GM21526 (cell line): ENCODE measurements around the gene RBBP8NL.

Experiments
- ATAC-seq: cut with Tn5 transposase; IDR thresholded peaks from one replicate; pipeline ENCODE4 v1.9.1; 2021; ENCODE audit warnings: moderate library complexity; ENCODE audit not compliant: unreplicated experiment, low FRiP score

Gene RBBP8NL

DNA sequence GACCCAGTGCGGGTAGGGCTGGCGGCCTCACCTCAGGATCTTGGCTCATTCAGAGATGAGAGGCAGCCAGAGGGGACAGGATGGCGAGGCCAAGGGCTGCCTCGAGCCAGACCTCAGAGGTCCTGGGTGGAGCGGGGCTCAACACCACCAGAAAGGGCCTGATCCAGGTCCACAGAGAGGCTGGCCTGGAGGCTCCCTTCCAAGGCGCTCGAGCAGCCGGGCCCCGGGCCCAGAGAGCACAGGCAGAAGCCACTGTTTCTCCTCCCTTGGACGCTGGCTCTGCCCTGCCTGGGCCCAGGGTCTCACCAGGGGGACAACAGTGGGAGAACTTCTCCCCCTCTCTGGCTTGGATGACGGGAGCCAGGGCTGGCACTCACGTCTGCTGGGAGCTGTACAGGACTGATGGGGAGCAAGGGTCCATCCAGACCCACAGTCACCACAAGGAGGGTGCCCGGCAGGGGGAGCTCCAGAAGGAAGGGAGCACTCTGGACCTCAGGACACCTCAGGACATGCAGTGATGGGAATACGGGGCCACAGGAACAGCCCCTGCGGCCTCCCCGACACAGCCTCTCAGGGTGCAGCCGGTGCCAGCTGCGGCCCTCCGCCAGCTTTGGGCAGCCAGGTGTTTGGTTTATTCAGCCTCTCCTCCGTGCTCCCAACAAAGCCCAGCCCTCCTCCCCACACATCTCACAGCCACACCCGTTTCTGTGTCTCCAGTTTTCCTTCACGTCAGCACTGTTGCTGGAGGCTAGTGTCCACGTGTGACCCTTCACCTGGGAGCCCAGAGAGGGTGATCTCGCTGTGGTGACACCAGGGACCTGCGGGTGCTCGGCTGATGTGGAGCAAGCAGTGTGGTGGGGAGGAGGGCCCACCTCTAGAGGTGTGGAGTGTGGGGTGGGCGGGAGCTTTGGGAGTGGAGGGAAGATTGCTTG, 31.8 kb downstream of the RBBP8NL start:
- no peak for ATAC-seq

DNA sequence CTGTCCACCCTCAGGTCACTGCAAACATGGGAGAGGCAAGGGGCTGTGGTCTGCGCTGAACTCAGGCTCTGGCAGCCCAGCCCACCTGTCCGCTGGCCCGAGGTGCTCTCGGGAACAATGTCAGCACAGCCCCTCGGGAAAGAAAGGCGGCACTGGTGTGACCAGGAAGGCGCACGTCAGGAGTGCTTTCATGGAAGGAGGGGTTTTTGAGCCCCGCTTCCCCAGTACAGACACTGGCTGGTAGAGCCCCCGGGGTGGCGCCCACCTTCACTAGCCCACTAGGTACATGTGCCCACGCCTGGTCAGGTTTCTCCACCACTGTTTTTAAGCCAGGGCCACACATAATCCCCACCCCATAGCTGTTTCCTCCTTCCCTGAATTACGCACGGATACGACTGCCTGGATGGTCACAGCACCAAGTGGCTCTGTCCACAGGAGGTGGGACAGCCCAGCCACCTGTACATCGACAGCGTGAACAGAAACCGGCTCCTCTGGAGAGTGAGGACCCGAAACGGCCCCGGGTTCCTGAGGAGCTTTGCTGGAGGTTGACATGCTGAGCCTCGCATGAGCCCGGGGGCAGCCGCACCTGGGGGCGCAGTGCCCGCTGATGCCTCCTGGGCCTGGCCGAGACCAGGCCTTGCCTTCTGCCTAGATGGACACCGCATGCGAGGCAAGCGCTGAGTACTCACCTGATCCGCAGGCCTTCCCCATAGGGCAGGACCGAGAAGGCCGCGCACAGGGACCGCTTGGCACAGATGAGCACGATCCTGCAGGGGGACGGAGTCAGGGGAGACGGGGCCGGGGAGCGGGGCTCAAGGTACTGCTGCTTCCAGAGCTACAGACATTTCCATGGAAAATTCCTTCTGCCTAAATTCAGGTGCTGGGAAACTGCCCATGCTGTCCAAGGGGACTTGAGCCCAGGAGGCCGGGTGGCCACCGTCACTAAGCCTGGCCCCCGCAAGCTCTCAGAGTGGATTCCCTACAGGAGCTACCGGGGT, 32.8 kb downstream of the RBBP8NL start:
- no peak for ATAC-seq

DNA sequence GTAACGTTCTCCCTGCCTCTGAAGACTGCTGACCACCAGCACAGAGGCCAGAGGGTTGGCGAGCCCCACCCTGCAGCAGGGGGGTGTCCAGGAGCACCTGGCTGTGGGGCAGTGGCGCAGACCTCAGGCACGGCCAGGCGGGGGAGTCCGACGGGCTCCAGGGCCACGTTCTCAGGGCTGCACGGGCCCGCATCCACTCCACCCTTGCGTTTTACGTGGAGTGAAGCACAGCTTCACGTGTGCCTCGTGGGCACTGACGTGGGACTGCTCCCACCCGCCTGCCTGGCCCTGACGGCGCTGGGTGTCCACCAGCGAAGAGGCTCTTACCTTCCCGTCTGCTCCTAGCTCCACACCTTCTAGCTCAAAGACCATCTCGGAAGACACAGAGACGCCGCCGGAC, 33.5 kb downstream of the RBBP8NL start:
- no peak for ATAC-seq

GRCh38 chr20:62393335-62393665, 34.0 kb downstream of the RBBP8NL start:
- ATAC-seq, result no peak

- no peak for ATAC-seq
Measured at GRCh38 chr20:62392621-62393334, 34.6 kb downstream of the RBBP8NL start.

GRCh38 chr20:62392077-62392418, 35.3 kb downstream of the RBBP8NL start:
- ATAC-seq, result no peak

GRCh38 chr20:62391165-62392076, 35.9 kb downstream of the RBBP8NL start:
- no peak for ATAC-seq

GRCh38 chr20:62390317-62391164, 36.8 kb downstream of the RBBP8NL start:
- ATAC-seq, result no peak

- ATAC-seq, result no peak
Measured at GRCh38 chr20:62389601-62390087, 37.7 kb downstream of the RBBP8NL start.

DNA sequence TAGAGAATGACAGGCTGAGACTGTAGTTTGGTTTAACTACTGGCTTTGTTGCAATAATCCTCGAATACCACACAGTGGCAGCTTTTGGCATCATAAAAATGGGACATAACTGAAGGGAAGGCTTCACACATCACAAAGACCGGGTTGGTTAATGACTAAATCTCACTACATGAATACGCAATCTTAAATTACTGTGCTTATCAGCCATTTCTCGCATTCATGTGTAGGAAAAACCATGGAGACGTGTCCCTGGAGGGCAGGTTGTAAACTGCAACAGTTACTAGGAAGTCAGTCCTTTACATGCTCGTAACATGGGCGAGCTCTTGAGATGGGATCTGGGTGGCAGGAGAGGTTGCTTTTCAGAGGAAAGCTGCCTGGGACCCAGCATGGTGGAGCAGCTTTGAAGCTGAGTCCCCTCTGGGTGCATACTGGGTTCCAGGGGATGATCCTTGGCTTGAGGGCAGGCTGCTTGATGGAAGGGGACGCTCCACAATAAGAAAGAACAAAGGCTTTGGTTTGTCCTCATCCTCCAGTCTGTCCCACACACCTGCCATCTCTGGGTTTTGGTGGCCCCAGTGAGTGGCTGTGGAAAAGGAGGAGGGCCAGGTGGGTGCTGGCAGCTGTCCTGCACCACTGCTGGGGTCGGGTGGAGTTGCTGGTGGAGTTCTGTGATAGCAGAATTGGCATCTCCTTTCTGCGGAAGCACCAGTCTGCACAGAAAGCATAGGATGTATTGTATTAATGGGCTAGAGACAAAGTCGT, 38.3 kb downstream of the RBBP8NL start:
- ATAC-seq, result no peak

DNA sequence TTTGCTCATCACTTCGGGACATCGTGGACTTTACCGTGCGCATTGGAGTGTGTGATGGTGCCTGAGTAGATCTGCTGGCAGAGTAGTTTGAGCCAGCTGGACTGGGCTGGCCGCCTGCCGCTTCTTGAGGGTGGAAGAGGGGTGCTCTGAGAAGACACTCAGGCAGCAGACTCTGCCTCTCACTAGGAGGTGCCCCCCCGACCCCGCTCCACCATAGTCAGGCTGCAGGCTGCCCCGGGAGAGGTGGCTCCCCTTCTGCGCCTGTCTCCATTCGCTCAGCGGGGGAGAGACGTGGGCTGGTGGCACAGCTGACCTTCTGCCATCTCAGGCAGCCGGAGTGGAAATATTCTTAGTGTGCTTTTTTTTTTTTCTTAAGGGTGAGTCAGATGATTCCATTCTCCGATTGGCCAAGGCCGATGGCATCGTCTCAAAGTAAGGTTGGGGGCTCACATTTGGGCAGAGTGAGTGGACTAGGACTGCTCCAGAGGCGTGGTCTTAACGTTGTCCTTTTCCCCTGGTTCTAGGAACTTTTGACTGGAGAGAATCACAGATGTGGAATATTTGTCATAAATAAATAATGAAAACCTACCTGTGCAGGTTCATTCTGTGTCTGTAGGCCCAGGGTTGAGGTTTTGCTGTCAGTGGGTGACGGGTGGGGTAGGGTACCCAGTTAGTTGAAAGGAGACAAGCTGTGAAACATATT, 39.3 kb downstream of the RBBP8NL start:
- no peak for ATAC-seq

DNA sequence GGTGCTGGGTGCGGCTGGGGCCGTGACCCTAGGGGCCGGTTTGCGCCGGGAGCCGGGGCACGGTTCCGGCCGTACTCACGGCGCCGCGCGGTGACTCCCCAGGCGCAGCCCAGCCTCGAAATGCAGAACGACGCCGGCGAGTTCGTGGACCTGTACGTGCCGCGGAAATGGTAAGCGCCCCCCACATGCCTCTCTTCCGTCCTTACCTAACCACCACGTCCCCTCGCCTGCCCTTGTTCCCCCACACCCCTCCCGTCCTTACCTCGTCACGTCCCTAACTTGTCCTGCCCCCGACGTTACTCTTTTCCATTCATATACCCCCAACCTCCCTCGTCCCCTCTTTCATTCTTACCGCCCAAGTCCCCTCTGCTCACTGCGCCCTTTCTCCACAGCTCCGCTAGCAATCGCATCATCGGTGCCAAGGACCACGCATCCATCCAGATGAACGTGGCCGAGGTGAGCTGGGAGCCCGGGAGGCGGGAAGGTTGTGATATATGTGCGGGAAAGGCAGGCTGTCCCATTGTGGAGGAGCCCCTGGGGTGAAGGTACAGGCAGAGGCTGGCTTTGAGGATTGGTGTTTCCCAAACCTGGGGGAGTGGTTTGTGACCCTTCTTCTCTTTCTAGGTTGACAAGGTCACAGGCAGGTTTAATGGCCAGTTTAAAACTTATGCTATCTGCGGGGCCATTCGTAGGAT, 40.0 kb downstream of the RBBP8NL start:
- no peak for ATAC-seq

GRCh38 chr20:62386383-62387218, 40.7 kb downstream of the RBBP8NL start, which contains the start of gene RPS21:
TSS of gene RPS21 (plus strand) at chr20:62387103. CDS start at chr20:62387339, 236 bp downstream.
- ATAC-seq, result peak; percentile 56

- ATAC-seq, result peak; percentile 50
Measured at GRCh38 chr20:62382306-62383198, 44.8 kb downstream of the RBBP8NL start.

- ATAC-seq, result no peak
Measured at GRCh38 chr20:62381842-62382241, 45.5 kb downstream of the RBBP8NL start.
